HepG2 (cell line): ENCODE data around the gene DIS3L2. TPM values are rescaled to one million over a fixed set of nuclear protein-coding genes. Genes with fewer than 3 reads are reported as not detected.

Experiments
- ATAC-seq: fragments of 200-7000 bp; cut with Tn5 transposase; 3 replicates; pipeline ENCODE4 v1.9.1; 2020; ENCODE audit warnings: mild to moderate bottlenecking, moderate library complexity
- BruUV-seq: library from RNA; stranded (reverse); fragments of 400-500 nt; replicated peaks from 2 replicates; lab custom pipeline; 2021; lab: Mats Ljungman, UMichigan
- CTCF ChIA-PET: fragments of 300-600 bp; formaldehyde crosslinking; extraction: SDS; loops from one replicate; lab custom pipeline; 2021; ENCODE audit warnings: low total read pairs, inconsistent platforms, low intra/inter-chr PET ratio; lab: Yijun Ruan, JAX
- POLR2A ChIA-PET: fragments of 350-600 bp; sonication (Branson Sonifier 250); formaldehyde crosslinking; loops from one replicate; lab custom pipeline; 2020; ENCODE audit warnings: antibody characterized with exemption, inconsistent platforms; lab: Yijun Ruan, JAX
- DNase-seq: peaks from one replicate; pipeline ENCODE4 v3.0.0-alpha.2; 2015; ENCODE audit warnings: low spot score
- FAIRE-seq: peaks from 3 replicates; lab custom pipeline; 2011; peaks lifted over from hg19 to GRCh38; lab: Jason Lieb, UNC
- H2AFZ ChIP-seq: one replicate; pipeline ENCODE4 v1.6.1; 2011; ENCODE audit warnings: low read length, inconsistent platforms
- H3K27ac ChIP-seq: fragments of 300-600 bp; 3 replicates; pipeline ENCODE4 v1.8.0; 2011; ENCODE audit warnings: mixed run types, mild to moderate bottlenecking, mixed read lengths, low read length, inconsistent platforms; ENCODE audit not compliant: insufficient read depth; ENCODE audit errors: extremely low read length
- H3K27me3 ChIP-seq, 2 experiments: fragments of 200-600 bp in 1 of 2; 2 replicates in 1 of 2; 3 replicates in 1 of 2; pipeline versions ENCODE4 v1.6.0 to v1.8.0; 2011; ENCODE audit warnings: low read length in 2 of 2, mild to moderate bottlenecking in 2 of 2, moderate library complexity in 2 of 2, inconsistent platforms in 1 of 2; ENCODE audit not compliant: insufficient read depth in 2 of 2, control insufficient read depth in 1 of 2
- H3K36me3 ChIP-seq, 2 experiments: fragments of 200-600 bp in 1 of 2; replicated peaks in 1 of 2; 2 replicates in 1 of 2; 3 replicates in 1 of 2; pipeline versions ENCODE4 v1.5.1 to v1.8.0; 2011; ENCODE audit warnings: low read length in 2 of 2, inconsistent platforms in 1 of 2; ENCODE audit not compliant: insufficient read depth in 2 of 2, control insufficient read depth in 1 of 2
- H3K4me1 ChIP-seq: 2 replicates; pipeline ENCODE4 v1.5.1; 2012; ENCODE audit warnings: low read length, inconsistent platforms; ENCODE audit not compliant: insufficient read depth
- H3K4me2 ChIP-seq: 2 replicates; pipeline ENCODE4 v1.6.0; 2011; ENCODE audit warnings: low read depth, low read length, inconsistent platforms
- H3K4me3 ChIP-seq, 3 experiments: fragments of 200-600 bp in 1 of 3; sonication (generic), shearing (Covaris generic) in 1 of 3; replicated peaks in 1 of 3; 2 replicates each; pipeline ENCODE4 v1.5.1; 2011 to 2016; ENCODE audit warnings: low read length in 3 of 3, inconsistent platforms in 2 of 3, low read depth in 2 of 3, mild to moderate bottlenecking in 2 of 3, control low read depth in 1 of 3, mixed read lengths in 1 of 3; ENCODE audit not compliant: insufficient read depth in 1 of 3
- H3K79me2 ChIP-seq: one replicate; pipeline ENCODE4 v1.6.1; 2011; ENCODE audit warnings: low read length, inconsistent platforms; ENCODE audit not compliant: insufficient read depth
- H3K9ac ChIP-seq: 2 replicates; pipeline ENCODE4 v1.6.0; 2011; ENCODE audit warnings: mild to moderate bottlenecking, low read depth, low read length, inconsistent platforms; ENCODE audit not compliant: insufficient read depth
- H3K9me3 ChIP-seq: 2 replicates; pipeline ENCODE4 v1.5.1; 2012; ENCODE audit warnings: mild to moderate bottlenecking, low read length
- H4K20me1 ChIP-seq: 2 replicates; pipeline ENCODE4 v1.6.0; 2011; ENCODE audit warnings: inconsistent platforms, mild to moderate bottlenecking, low read length, moderate library complexity; ENCODE audit not compliant: insufficient read depth
- AGO2 ChIP-seq: fragments of 200-400 bp; formaldehyde crosslinking; optimal IDR thresholded peaks from 2 replicates; pipeline ENCODE3; 2017; ENCODE audit warnings: mild to moderate bottlenecking, low read depth, low read length, moderate library complexity
- CCAR2 ChIP-seq: fragments of 200-400 bp; formaldehyde crosslinking; optimal IDR thresholded peaks from 2 replicates; pipeline ENCODE3; 2018; ENCODE audit warnings: low read depth, mild to moderate bottlenecking, low read length, moderate library complexity
- GTF2F1 ChIP-seq: fragments of 150-350 bp; IDR thresholded peaks from 2 replicates; pipeline ENCODE4 v1.6.1; 2014; ENCODE audit warnings: low read length
- LCORL ChIP-seq, 2 experiments: fragments of 450-650 bp in 1 of 2; sonication (generic) in 1 of 2; formaldehyde crosslinking in 1 of 2; IDR thresholded peaks; 2 replicates each; pipeline versions ENCODE4 v1.5.0 to v1.6.1; 2017 to 2020; ENCODE audit warnings: antibody characterized with exemption in 1 of 2, missing genetic modification reagents in 1 of 2
- NCOA1 ChIP-seq: sonication (generic); formaldehyde crosslinking; IDR thresholded peaks from 2 replicates; pipeline ENCODE4 v1.9.0; 2021; ENCODE audit warnings: missing genetic modification reagents
- PITX1 ChIP-seq: sonication (generic); formaldehyde crosslinking; IDR thresholded peaks from 2 replicates; pipeline ENCODE4 v1.5.1; 2020; ENCODE audit warnings: mild to moderate bottlenecking, missing genetic modification reagents
- TEAD3 ChIP-seq: optimal IDR thresholded peaks from 2 replicates; pipeline ENCODE3; 2016; ENCODE audit warnings: borderline replicate concordance
- YEATS4 ChIP-seq: sonication (generic); formaldehyde crosslinking; IDR thresholded peaks from 2 replicates; pipeline ENCODE4 v1.4.0; 2020; ENCODE audit warnings: missing genetic modification reagents, borderline replicate concordance
- ZFP41 ChIP-seq: sonication (generic); formaldehyde crosslinking; IDR thresholded peaks from 2 replicates; pipeline ENCODE4 v1.4.0; 2020; ENCODE audit warnings: mild to moderate bottlenecking, missing genetic modification reagents, borderline replicate concordance
- ZNF335 ChIP-seq: sonication (generic); formaldehyde crosslinking; IDR thresholded peaks from 2 replicates; pipeline ENCODE4 v1.4.0; 2020; ENCODE audit warnings: missing genetic modification reagents
- ZNF33B ChIP-seq: sonication (generic); formaldehyde crosslinking; IDR thresholded peaks from 2 replicates; pipeline ENCODE4 v1.5.1; 2020; ENCODE audit warnings: mild to moderate bottlenecking, missing genetic modification reagents
- ZNF383 ChIP-seq: sonication (generic); formaldehyde crosslinking; IDR thresholded peaks from 2 replicates; pipeline ENCODE4 v1.4.0; 2020; ENCODE audit warnings: missing genetic modification reagents, mild to moderate bottlenecking, borderline replicate concordance
- ZNF768 ChIP-seq: sonication (generic); formaldehyde crosslinking; IDR thresholded peaks from 2 replicates; pipeline ENCODE4 v1.4.0; 2020; ENCODE audit warnings: missing genetic modification reagents
- WGBS: methylation state at CpG from one replicate; pipeline ENCODE4 v1.1.6; 2017; ENCODE audit warnings: low lambda C conversion rate; 5-methylcytosine and 5-hydroxymethylcytosine counted together
- in situ Hi-C: cut with HindIII; loops from 2 replicates; pipeline ENCODE4 v1.10.0; 2017; ENCODE audit warnings: low pct_unique_long_range_greater_than_20kb; ENCODE audit not compliant: extremely low pct_ligation_motif_present
- intact Hi-C: fragments of 100-400 bp; cut with micrococcal nuclease; formaldehyde crosslinking; loops from one replicate; pipeline ENCODE4 v1.10.0; 2022; ENCODE audit not compliant: unreplicated experiment
- polyA plus RNA-seq, 8 experiments: library from polyadenylated mRNA; depleted of rRNA in 3 of 8; stranded (reverse) in 7 of 8; unstranded in 1 of 8; fragments of >200 nt; fragmentation: Illumina TruSeq in 4 of 8; extraction: Trizol in 4 of 8; gene quantifications; 2 replicates each; pipeline versions ENCODE4 v1.2.1 to v1.2.3, GENCODE V29; 2011 to 2016; ENCODE audit warnings: low read depth in 4 of 8, missing spikeins in 1 of 8, mixed read lengths in 1 of 8; ENCODE audit not compliant: insufficient read depth in 1 of 8
- total RNA-seq, 5 experiments: library from RNA; depleted of rRNA; stranded (reverse); fragments of >200 nt; fragmentation: Illumina TruSeq; extraction: Trizol; gene quantifications; 2 replicates each; pipeline ENCODE4 v1.2.3, GENCODE V29; 2016; ENCODE audit warnings: low read depth in 1 of 5
- TF ChIP-seq, protein P1 (sequence below): sonication (generic); formaldehyde crosslinking; IDR thresholded peaks from 2 replicates; pipeline ENCODE4 v1.9.0; 2022; ENCODE audit warnings: missing genetic modification reagents, mild to moderate bottlenecking, borderline replicate concordance
- TF ChIP-seq, protein P2 (sequence below): fragments of 450-650 bp; IDR thresholded peaks from 2 replicates; pipeline ENCODE4 v1.6.1; 2016
- TF ChIP-seq, protein P3 (sequence below): IDR thresholded peaks from 2 replicates; pipeline ENCODE4 v1.6.1; 2016; ENCODE audit warnings: low read depth, borderline replicate concordance
- TF ChIP-seq, protein P4 (sequence below): IDR thresholded peaks from 2 replicates; pipeline ENCODE4 v1.6.1; 2016

The DIS3L2 gene
- total and polyA plus RNA-seq, 2 of the 13 experiments (the other 11 are each of a cell fraction or from before 2014, with no cell fraction given): 7.0 to 23.9 TPM

DNA sequence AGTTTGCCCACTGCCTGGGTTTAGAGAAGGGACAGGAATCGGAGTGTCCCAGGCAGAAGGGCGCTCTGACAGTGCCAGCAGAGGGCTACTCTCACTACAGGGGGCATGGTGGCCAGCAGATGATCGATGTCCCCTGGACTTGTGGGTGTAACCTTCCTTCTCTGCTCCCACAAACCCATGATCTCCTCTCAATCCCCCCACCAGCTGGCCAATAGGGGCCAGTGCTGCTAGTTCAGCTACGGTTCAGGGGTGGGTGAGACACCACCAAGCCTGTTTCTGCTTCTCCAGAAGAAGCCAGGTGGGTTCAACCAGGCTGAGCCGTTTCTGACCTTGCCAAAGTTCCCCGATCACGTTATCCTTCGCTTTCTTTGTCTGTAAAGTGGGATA, 36.6 kb upstream of the DIS3L2 start (continued):
- 0 out of 2 replicates have a peak, but pooled peaks have one; percentile 15 for TF ChIP-seq ZFP41
- TF ChIP-seq, protein P1, sequence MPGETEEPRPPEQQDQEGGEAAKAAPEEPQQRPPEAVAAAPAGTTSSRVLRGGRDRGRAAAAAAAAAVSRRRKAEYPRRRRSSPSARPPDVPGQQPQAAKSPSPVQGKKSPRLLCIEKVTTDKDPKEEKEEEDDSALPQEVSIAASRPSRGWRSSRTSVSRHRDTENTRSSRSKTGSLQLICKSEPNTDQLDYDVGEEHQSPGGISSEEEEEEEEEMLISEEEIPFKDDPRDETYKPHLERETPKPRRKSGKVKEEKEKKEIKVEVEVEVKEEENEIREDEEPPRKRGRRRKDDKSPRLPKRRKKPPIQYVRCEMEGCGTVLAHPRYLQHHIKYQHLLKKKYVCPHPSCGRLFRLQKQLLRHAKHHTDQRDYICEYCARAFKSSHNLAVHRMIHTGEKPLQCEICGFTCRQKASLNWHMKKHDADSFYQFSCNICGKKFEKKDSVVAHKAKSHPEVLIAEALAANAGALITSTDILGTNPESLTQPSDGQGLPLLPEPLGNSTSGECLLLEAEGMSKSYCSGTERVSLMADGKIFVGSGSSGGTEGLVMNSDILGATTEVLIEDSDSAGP (CRISPR knock-in tag): 0 out of 2 replicates have a peak, but pooled peaks have one; percentile 1
- no peak for TF ChIP-seq TEAD3 (CRISPR knock-in tag)
- no peak for TF ChIP-seq LCORL (IDR thresholded peaks at IDR 0.05)
- peak; percentile 64; the same call in 1 of the 2 replicates for TF ChIP-seq LCORL (CRISPR knock-in tag; IDR thresholded peaks at IDR 0.05)
- TF ChIP-seq ZNF33B (CRISPR knock-in tag): 0 out of 2 replicates have a peak, but pooled peaks have one; percentile 25
- peak; percentile 2 for TF ChIP-seq YEATS4 (CRISPR knock-in tag)
- TF ChIP-seq ZNF768 (CRISPR knock-in tag): no peak
- TF ChIP-seq GTF2F1: no peak

DNA sequence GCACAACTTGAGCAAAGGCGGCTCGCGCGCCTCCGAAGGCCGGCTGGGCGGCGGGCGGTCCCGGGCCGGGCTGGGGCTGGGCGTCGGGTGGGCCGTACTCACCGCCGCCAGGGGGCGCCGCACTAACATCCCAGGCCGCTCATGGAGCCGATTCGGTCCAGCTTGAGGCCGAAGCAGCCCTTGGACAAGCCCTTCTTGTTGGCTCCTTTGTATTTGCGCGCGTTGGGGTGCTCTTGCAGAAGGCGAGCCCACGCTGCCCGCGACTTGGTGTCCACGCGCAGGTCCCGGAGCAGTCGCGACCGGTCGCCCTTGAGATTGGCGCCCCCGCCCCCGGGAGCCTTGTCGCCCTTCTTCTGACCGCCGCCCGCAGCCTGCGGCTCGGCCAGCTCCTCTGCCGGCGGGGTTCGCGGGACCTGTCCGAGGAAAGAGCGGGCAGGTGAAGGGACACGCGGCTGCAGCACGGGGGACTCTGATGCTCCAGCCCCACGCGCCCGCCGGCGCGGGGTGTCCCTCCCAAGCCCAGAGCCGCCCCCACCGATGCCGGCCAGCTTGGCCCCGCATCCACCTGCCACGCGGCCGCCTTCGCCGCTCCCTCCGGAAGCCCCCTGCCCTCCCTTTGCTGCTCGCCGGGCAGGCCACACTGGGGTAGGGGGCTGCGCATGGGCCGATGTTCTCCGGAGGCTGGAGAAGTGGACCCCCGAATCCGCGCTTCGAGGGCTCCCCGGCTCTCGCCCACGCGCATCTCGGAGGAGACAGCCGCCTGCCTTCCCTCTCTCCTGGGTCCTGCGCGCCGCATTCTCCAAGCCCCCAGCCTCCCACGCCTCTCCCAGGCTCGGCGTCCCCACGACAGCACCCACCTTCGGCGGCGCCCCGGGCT, 36.0 kb upstream of the DIS3L2 start:
- POLR2A ChIA-PET: interaction anchor here (0.7 to 1.8 kb wide), 2 partner anchors 10 to 20 kb away, joined by 3 to 4 read pairs; no protein-coding TSS in a partner anchor
- peaks cover 18 to 92% of the 10 kb centered on the region in 2 experiments; a peak in 4 of 5 replicates for H3K27me3 ChIP-seq
- in situ Hi-C loops: loop anchor here (10.0 kb wide), 1 partner anchor 219 kb away; no protein-coding TSS in a partner anchor
- TF ChIP-seq ZNF335 (CRISPR knock-in tag) (no peak), CCAR2 (no peak), ZNF383 (CRISPR knock-in tag) (no peak; the same call in 1 of the 2 replicates), AGO2 (no peak), NCOA1 (CRISPR knock-in tag) (no peak), PITX1 (CRISPR knock-in tag) (peak; percentile 30; the same call in 1 of the 2 replicates)
- TF ChIP-seq, protein P2, sequence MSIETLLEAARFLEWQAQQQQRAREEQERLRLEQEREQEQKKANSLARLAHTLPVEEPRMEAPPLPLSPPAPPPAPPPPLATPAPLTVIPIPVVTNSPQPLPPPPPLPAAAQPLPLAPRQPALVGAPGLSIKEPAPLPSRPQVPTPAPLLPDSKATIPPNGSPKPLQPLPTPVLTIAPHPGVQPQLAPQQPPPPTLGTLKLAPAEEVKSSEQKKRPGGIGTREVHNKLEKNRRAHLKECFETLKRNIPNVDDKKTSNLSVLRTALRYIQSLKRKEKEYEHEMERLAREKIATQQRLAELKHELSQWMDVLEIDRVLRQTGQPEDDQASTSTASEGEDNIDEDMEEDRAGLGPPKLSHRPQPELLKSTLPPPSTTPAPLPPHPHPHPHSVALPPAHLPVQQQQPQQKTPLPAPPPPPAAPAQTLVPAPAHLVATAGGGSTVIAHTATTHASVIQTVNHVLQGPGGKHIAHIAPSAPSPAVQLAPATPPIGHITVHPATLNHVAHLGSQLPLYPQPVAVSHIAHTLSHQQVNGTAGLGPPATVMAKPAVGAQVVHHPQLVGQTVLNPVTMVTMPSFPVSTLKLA: no peak
- TF ChIP-seq, protein P3, sequence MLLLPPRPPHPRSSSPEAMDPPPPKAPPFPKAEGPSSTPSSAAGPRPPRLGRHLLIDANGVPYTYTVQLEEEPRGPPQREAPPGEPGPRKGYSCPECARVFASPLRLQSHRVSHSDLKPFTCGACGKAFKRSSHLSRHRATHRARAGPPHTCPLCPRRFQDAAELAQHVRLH (CRISPR knock-in tag): no peak
- TF ChIP-seq, protein P4, sequence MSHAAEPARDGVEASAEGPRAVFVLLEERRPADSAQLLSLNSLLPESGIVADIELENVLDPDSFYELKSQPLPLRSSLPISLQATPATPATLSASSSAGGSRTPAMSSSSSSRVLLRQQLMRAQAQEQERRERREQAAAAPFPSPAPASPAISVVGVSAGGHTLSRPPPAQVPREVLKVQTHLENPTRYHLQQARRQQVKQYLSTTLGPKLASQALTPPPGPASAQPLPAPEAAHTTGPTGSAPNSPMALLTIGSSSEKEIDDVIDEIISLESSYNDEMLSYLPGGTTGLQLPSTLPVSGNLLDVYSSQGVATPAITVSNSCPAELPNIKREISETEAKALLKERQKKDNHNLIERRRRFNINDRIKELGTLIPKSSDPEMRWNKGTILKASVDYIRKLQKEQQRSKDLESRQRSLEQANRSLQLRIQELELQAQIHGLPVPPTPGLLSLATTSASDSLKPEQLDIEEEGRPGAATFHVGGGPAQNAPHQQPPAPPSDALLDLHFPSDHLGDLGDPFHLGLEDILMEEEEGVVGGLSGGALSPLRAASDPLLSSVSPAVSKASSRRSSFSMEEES (CRISPR knock-in tag): no peak

More for the DNA sequence above, 36.0 kb upstream of the DIS3L2 start:
- no peaks in the 10 kb centered on the region for H3K9me3 ChIP-seq
- no peak for FAIRE-seq
- CTCF ChIA-PET: interaction anchor here (0.7 to 3.1 kb wide), 8 partner anchors 8 to 515 kb away, joined by 3 to 25 read pairs (median 4); no protein-coding TSS in a partner anchor
- intact Hi-C loops: loop anchor here (1.0 to 5.0 kb wide), 4 partner anchors 37 to 402 kb away; partner anchors contain the start of gene DIS3L2
- no peaks in the 10 kb centered on the region for H3K79me2 ChIP-seq
- WGBS: 4% methylated on average over 23 of the region's 96 CpGs
- no peaks in the 10 kb centered on the region for H3K36me3 ChIP-seq
- no peaks in the 10 kb centered on the region; the same call in 1 of the 2 replicates for H4K20me1 ChIP-seq
- H3K4me1 ChIP-seq: peaks cover 44% of the 10 kb centered on the region
- peak overlapping the region; percentile 41 to 75 (median 58) for H3K4me3 ChIP-seq
- no peak overlapping the region for H3K27ac ChIP-seq
- peak; percentile 88 for ATAC-seq
- peak; percentile 73 for DNase-seq
- BruUV-seq: no TSS peak
- H3K9ac ChIP-seq: no peak overlapping the region
- no peak overlapping the region for H2AFZ ChIP-seq
- H3K4me2 ChIP-seq: peak overlapping the region; percentile 71
